ENCODE results near the gene SLC9A4.

DNA sequence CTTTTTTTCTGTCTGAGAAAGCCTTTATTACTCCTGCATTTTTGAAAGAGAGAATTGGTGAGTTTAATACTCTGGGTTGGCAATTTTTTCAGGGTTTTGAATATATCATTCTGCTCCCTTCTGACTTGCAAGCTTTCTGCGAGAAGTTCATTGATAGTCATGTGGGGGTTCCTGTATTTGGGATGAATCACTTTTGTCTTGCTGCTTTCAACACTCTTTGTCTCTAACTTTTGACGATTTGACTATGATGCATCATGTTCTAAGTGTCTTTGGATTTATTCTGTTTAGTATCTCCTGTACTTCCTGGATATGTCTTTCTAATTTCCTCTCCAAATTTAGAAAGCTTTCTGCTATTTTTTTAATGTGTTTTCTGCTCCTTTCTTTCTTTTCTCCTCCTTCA, 105.3 kb downstream of the SLC9A4 start:
- TF ChIP-seq ZNF274 (IDR thresholded peaks at IDR 0.05; ENCODE audit: low read depth, low read length) = no peak
- no peak for TF ChIP-seq YY1 (IDR thresholded peaks at IDR 0.05; ENCODE audit: insufficient read depth, insufficient read length)

All from NT2/D1 (cell line).